Endothelial cell of coronary artery (primary cell): Measurements from ENCODE around the gene NCOR1. TPM values are rescaled to one million over a fixed set of nuclear protein-coding genes. Genes with fewer than 3 reads are reported as not detected.

Experiments
- total RNA-seq: library from RNA; depleted of rRNA; stranded (reverse); fragments of >200 nt; gene quantifications from 2 replicates; pipeline ENCODE4 v1.2.3, GENCODE V29; 2014

Gene NCOR1
- total RNA-seq: 81.7 and 97.8 TPM in 2 replicates

GRCh38 chr17:16215273-16215964, at the start of gene NCOR1:
TSS of gene NCOR1 (minus strand) at chr17:16215534. CDS start at chr17:16194569, 20,965 bp downstream.

GRCh38 chr17:16217002-16217635, 1.8 kb upstream of the NCOR1 start, which contains the start of gene PIGL:
TSS of gene PIGL (plus strand) at chr17:16217210. CDS start at chr17:16217227, 17 bp downstream.

DNA sequence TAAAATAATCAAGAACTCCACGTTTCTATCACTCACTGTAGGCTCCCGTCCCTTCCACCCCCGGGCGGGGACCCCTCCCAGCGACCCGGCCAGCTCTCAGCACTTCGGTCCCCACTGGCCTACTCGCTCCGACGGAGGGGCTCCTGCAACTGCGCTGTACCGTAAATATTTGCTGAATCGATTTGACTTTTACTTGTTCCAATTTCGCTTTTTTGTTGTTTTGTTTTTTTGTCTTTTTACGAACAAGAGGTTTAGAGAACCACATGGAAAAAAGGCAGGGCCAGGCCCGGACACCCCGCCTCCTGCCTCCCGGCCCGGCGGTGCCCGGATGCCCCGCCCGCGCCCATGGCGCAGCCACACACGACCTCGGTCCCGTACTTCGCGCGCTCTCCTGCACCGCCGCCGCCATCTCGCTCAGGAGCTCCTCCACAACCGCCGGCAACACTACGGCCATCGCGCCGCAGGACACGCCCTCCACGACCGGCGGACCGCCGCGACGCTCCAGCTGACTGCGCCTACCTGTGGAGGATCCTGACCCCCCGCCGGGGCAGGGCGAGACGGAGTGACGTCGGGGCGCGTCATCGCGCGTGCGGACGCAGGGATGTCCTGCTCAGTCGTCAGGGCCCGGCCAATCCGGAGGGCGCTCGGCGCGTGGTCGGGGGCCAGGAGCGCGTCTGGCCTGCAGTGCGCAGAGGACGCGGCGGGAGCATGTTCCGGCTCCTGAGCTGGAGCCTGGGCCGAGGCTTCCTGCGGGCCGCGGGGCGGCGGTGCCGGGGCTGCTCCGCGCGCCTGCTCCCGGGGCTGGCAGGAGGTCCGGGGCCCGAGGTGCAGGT, 216.0 kb downstream of the NCOR1 start, which contains the start of the genes TTC19 and ZSWIM7:
TSS of gene TTC19 (plus strand) at position 684 of the 833 bp plus-strand sequence. CDS start at position 709, 25 bp downstream.
TSS of gene ZSWIM7 (minus strand) at position 564 of the 833 bp plus-strand sequence. CDS start at position 454, 110 bp downstream.

Other genes starting within 250 kb of the NCOR1 start
- 13.7 and 16.4 TPM in 2 replicates for gene ZSWIM7, start 215.8 kb downstream of the NCOR1 start, total RNA-seq
- 30.1 and 40.4 TPM in 2 replicates for gene TTC19, start 215.7 kb downstream of the NCOR1 start, total RNA-seq
- gene PIGL, start 1.7 kb upstream of the NCOR1 start, total RNA-seq: 12.1 and 12.2 TPM in 2 replicates
- 27.0 and 39.9 TPM in 2 replicates for gene CENPV, start 137.9 kb upstream of the NCOR1 start, total RNA-seq
- gene UBB, start 165.6 kb upstream of the NCOR1 start, total RNA-seq: 2,600 and 3,459 TPM in 2 replicates
- gene TRPV2, start 200.0 kb upstream of the NCOR1 start, total RNA-seq: 23.5 and 32.3 TPM in 2 replicates